GM21515 (cell line): ENCODE data around the gene SCRG1.

ENCODE experiments used
- ATAC-seq: cut with Tn5 transposase; IDR thresholded peaks from one replicate; pipeline ENCODE4 v1.9.1; 2021; ENCODE audit not compliant: unreplicated experiment

Gene SCRG1

GRCh38 chr4:173365359-173365996, 33.4 kb downstream of the SCRG1 start:
- no peak for ATAC-seq

GRCh38 chr4:173362666-173363065, 36.2 kb downstream of the SCRG1 start:
- ATAC-seq: no peak

- ATAC-seq: no peak
Observed at GRCh38 chr4:173360587-173361221, 38.2 kb downstream of the SCRG1 start.

- no peak for ATAC-seq
Observed at GRCh38 chr4:173357939-173358338, 41.0 kb downstream of the SCRG1 start.

- ATAC-seq: no peak
Observed at GRCh38 chr4:173347467-173347866, 51.4 kb downstream of the SCRG1 start.

GRCh38 chr4:173346074-173346473, 52.8 kb downstream of the SCRG1 start:
- no peak for ATAC-seq

GRCh38 chr4:173345648-173346047, 53.3 kb downstream of the SCRG1 start:
- no peak for ATAC-seq

GRCh38 chr4:173343832-173344397, 55.0 kb downstream of the SCRG1 start:
- ATAC-seq: no peak

GRCh38 chr4:173337463-173337862, 61.5 kb downstream of the SCRG1 start:
- ATAC-seq: no peak

GRCh38 chr4:173334891-173335752, 63.8 kb downstream of the SCRG1 start:
- peak; percentile 31 for ATAC-seq
